NCI-H345 treated with DMSO at 0.1 percent for 48 hours (cell line): ENCODE measurements around the gene ACSBG1.
"Not testable (repeated sequence)": the region's sequence is repeated elsewhere in the genome, so short reads cannot be mapped to it uniquely, and the experiment has no call there.

Experiments used
- DNase-seq: peaks from one replicate; lab custom pipeline; 2025; ENCODE audit not compliant: unreplicated experiment; lab: John Stamatoyannopoulos, UW

ACSBG1 gene

GRCh38 chr15:78170848-78171773 is 63.3 kb downstream of the ACSBG1 start:
- no peak for DNase-seq

GRCh38 chr15:78168608-78169007 is 65.8 kb downstream of the ACSBG1 start:
- no peak for DNase-seq

GRCh38 chr15:78167227-78167888 is 67.0 kb downstream of the ACSBG1 start:
- DNase-seq, result no peak

GRCh38 chr15:78164010-78164409 is 70.4 kb downstream of the ACSBG1 start:
- DNase-seq, result no peak

- DNase-seq, result no peak
Measured at GRCh38 chr15:78162038-78162437, 72.3 kb downstream of the ACSBG1 start.

- no peak for DNase-seq
Measured at GRCh38 chr15:78159395-78159794, 75.0 kb downstream of the ACSBG1 start.

GRCh38 chr15:78157203-78157602 is 77.2 kb downstream of the ACSBG1 start:
- DNase-seq, result no peak

GRCh38 chr15:78156653-78157052 is 77.7 kb downstream of the ACSBG1 start:
- no peak for DNase-seq

- no peak for DNase-seq
Measured at GRCh38 chr15:78155355-78155939, 78.9 kb downstream of the ACSBG1 start.

- no peak for DNase-seq
Measured at GRCh38 chr15:78154955-78155354, 79.4 kb downstream of the ACSBG1 start.

GRCh38 chr15:78151075-78151474 is 83.3 kb downstream of the ACSBG1 start:
- DNase-seq, result not testable (repeated sequence)

GRCh38 chr15:78149805-78150751 is 84.3 kb downstream of the ACSBG1 start:
- peak; percentile 29 for DNase-seq

- DNase-seq, result peak; percentile 79
Measured at GRCh38 chr15:78149068-78149804, 85.1 kb downstream of the ACSBG1 start, which contains the start of gene IDH3A. IDH3A (plus strand) TSS chr15:78149362; CDS start chr15:78149404, 42 bp downstream.

- DNase-seq, result no peak
Measured at GRCh38 chr15:78148392-78149067, 85.8 kb downstream of the ACSBG1 start.

- DNase-seq, result no peak
Measured at GRCh38 chr15:78147566-78147965, 86.8 kb downstream of the ACSBG1 start.

- no peak for DNase-seq
Measured at GRCh38 chr15:78146425-78147154, 87.8 kb downstream of the ACSBG1 start.

GRCh38 chr15:78142332-78142731 is 92.0 kb downstream of the ACSBG1 start:
- no peak for DNase-seq

GRCh38 chr15:78140292-78140691 is 94.1 kb downstream of the ACSBG1 start:
- DNase-seq, result no peak

GRCh38 chr15:78139578-78139977 is 94.8 kb downstream of the ACSBG1 start:
- DNase-seq, result no peak
